ENCODE data around the gene MIF4GD.
"Not testable (repeated sequence)": the region's sequence is repeated elsewhere in the genome, so short reads cannot be mapped to it uniquely, and the experiment has no call there.

Gene MIF4GD

GRCh38 chr17:75288359-75288758 lies 17.3 kb upstream of the MIF4GD start:
- DNase-seq = no peak

- no peak for DNase-seq
These were observed 16.2 kb upstream of the MIF4GD start for GRCh38 chr17:75287221-75287620.

- DNase-seq = no peak
These were observed 14.1 kb upstream of the MIF4GD start for GRCh38 chr17:75285123-75285522.

- not testable (repeated sequence) for DNase-seq
These were observed 9.2 kb upstream of the MIF4GD start for GRCh38 chr17:75280189-75280588.

- DNase-seq = no peak
These were observed 6.6 kb upstream of the MIF4GD start for GRCh38 chr17:75277664-75278071.

- peak in 1 of 2 experiments; percentile 21 for DNase-seq
These were observed 3.1 kb upstream of the MIF4GD start for GRCh38 chr17:75273977-75274708.

- DNase-seq = no peak
These were observed 1.8 kb upstream of the MIF4GD start for GRCh38 chr17:75272848-75273184.

- DNase-seq = no peak
These were observed 1.2 kb upstream of the MIF4GD start for GRCh38 chr17:75271955-75272847.

GRCh38 chr17:75271233-75271954 lies 363 bp upstream of the MIF4GD start:
- peak; percentile 83 to 85 for DNase-seq

GRCh38 chr17:75270218-75270965 lies 639 bp downstream of the MIF4GD start:
- peak; percentile 84 to 89 for DNase-seq

- no peak for DNase-seq
These were observed 1.2 kb downstream of the MIF4GD start for GRCh38 chr17:75269844-75270217.

- no peak for DNase-seq
These were observed 3.4 kb downstream of the MIF4GD start for GRCh38 chr17:75267411-75268232.

- no peak for DNase-seq
These were observed 3.9 kb downstream of the MIF4GD start for GRCh38 chr17:75267153-75267410.

GRCh38 chr17:75266316-75267152 lies 4.5 kb downstream of the MIF4GD start:
- DNase-seq = no peak

- DNase-seq = no peak
These were observed 5.3 kb downstream of the MIF4GD start for GRCh38 chr17:75265614-75266315.

GRCh38 chr17:75263055-75263454 lies 8.0 kb downstream of the MIF4GD start:
- DNase-seq = no peak

GRCh38 chr17:75262112-75262606 lies 8.9 kb downstream of the MIF4GD start:
- no peak for DNase-seq

- peak; percentile 94 for DNase-seq
These were observed 9.5 kb downstream of the MIF4GD start, which contains the start of the genes GGA3 and MRPS7 for GRCh38 chr17:75261336-75262111. TSS of gene GGA3 (minus strand) at chr17:75261606. CDS start at chr17:75261587, 19 bp downstream. TSS of gene MRPS7 (plus strand) at chr17:75261879. CDS start at chr17:75261901, 22 bp downstream.

GRCh38 chr17:75260641-75261335 lies 10.2 kb downstream of the MIF4GD start:
- DNase-seq = no peak

All from AML-193 (cell line).